AG04449 (cell line): ENCODE measurements around the gene DNA2.

ENCODE experiments used
- CTCF ChIA-PET: fragments of 350-600 bp; formaldehyde crosslinking; extraction: SDS; loops from one replicate; lab custom pipeline; 2021; ENCODE audit warnings: antibody characterized with exemption; lab: Yijun Ruan, JAX
- POLR2A ChIA-PET: fragments of 400-600, 350-600 bp; formaldehyde crosslinking; extraction: SDS; loops from one replicate; lab custom pipeline; 2020; ENCODE audit warnings: antibody characterized with exemption, inconsistent platforms; lab: Yijun Ruan, JAX
- DNase-seq: peaks from one replicate; pipeline ENCODE4 v3.0.0-alpha.2; 2010; ENCODE audit warnings: low read depth, low spot score
- H3K4me3 ChIP-seq: 2 replicates; pipeline ENCODE4 v1.5.1; 2011; ENCODE audit warnings: low read depth, mild to moderate bottlenecking, control low read depth, low read length
- CTCF ChIP-seq: IDR thresholded peaks from one replicate; pipeline ENCODE4 v1.5.1; 2011; ENCODE audit warnings: mild to moderate bottlenecking, moderate library complexity, low read length, control low read depth, inconsistent platforms; ENCODE audit not compliant: insufficient read depth; ENCODE audit errors: missing control alignments

DNA2 gene

GRCh38 chr10:68502846-68503245 is 31.1 kb upstream of the DNA2 start:
- no peak for TF ChIP-seq CTCF
- CTCF ChIA-PET: no interaction called here
- POLR2A ChIA-PET: no interaction called here
- no peak for DNase-seq
- H3K4me3 ChIP-seq: no peak overlapping the region

- no peak overlapping the region for H3K4me3 ChIP-seq
- ChIA-PET POLR2A (no interaction called here), CTCF (no interaction called here)
- TF ChIP-seq CTCF: no peak
- DNase-seq: no peak
Measured at GRCh38 chr10:68501691-68502090, 29.9 kb upstream of the DNA2 start.

GRCh38 chr10:68499544-68499943 is 27.8 kb upstream of the DNA2 start:
- DNase-seq: no peak
- CTCF ChIA-PET: no interaction called here
- no peak overlapping the region for H3K4me3 ChIP-seq
- POLR2A ChIA-PET: no interaction called here
- no peak for TF ChIP-seq CTCF

GRCh38 chr10:68496072-68496471 is 24.3 kb upstream of the DNA2 start:
- CTCF ChIA-PET: no interaction called here
- DNase-seq: no peak
- no peak overlapping the region for H3K4me3 ChIP-seq
- no peak for TF ChIP-seq CTCF
- POLR2A ChIA-PET: interaction anchor here (0.6 kb wide), 1 partner anchor 19 kb away, joined by 5 read pairs; no protein-coding TSS in a partner anchor

- ChIA-PET CTCF (no interaction called here), POLR2A (no interaction called here)
- TF ChIP-seq CTCF: no peak
- no peak overlapping the region for H3K4me3 ChIP-seq
- DNase-seq: no peak
Measured at GRCh38 chr10:68492118-68492517, 20.3 kb upstream of the DNA2 start.

- ChIA-PET POLR2A (no interaction called here), CTCF (interaction anchor here (0.6 kb wide), 1 partner anchor 18 kb away, joined by 3 read pairs; no protein-coding TSS in a partner anchor)
- TF ChIP-seq CTCF: no peak
- H3K4me3 ChIP-seq: no peak overlapping the region
- DNase-seq: no peak
Measured at GRCh38 chr10:68489919-68490318, 18.1 kb upstream of the DNA2 start.
